ENCODE results near the gene HYDIN. TPM values are rescaled to one million over a fixed set of nuclear protein-coding genes. Genes with fewer than 3 reads are reported as not detected.
"Not testable (repeated sequence)": the region's sequence is repeated elsewhere in the genome, so short reads cannot be mapped to it uniquely, and the experiment has no call there.

The HYDIN gene
- total RNA-seq, 1 experiment from 2014 or later: 0.35 TPM

- intact Hi-C loops (cut with micrococcal nuclease); CTCF ChIA-PET; BruUV-seq (replicated peaks): not testable (repeated sequence)
Measured at GRCh38 chr16:71021961-71022537, 208.5 kb downstream of the HYDIN start.

GRCh38 chr16:71019067-71019682 lies 211.3 kb downstream of the HYDIN start:
- intact Hi-C loops (cut with micrococcal nuclease); CTCF ChIA-PET: not testable (repeated sequence)

More at GRCh38 chr16:71021961-71022537, 208.5 kb downstream of the HYDIN start:
- H3K27ac Mint-ChIP-seq (ENCODE audit: low read depth, unreplicated experiment); H3K4me3 Mint-ChIP-seq (ENCODE audit: unreplicated experiment); POLR2A ChIA-PET; H3K9me3 Mint-ChIP-seq (ENCODE audit: unreplicated experiment); H3K4me1 Mint-ChIP-seq (ENCODE audit: insufficient read depth, unreplicated experiment); DNase-seq (ENCODE audit: unreplicated experiment); H3K36me3 Mint-ChIP-seq (ENCODE audit: insufficient read depth, unreplicated experiment): not testable (repeated sequence)
- peaks cover 25% of the 10 kb centered on the region for H3K27me3 Mint-ChIP-seq (ENCODE audit: insufficient read depth, unreplicated experiment)

GRCh38 chr16:71015419-71015818 lies 215.1 kb downstream of the HYDIN start:
- H3K4me3 Mint-ChIP-seq (ENCODE audit: unreplicated experiment): not testable (repeated sequence)

More at GRCh38 chr16:71019067-71019682, 211.3 kb downstream of the HYDIN start:
- peaks cover 16% of the 10 kb centered on the region for H3K27me3 Mint-ChIP-seq (ENCODE audit: insufficient read depth, unreplicated experiment)
- H3K36me3 Mint-ChIP-seq (ENCODE audit: insufficient read depth, unreplicated experiment); H3K27ac Mint-ChIP-seq (ENCODE audit: low read depth, unreplicated experiment); H3K4me3 Mint-ChIP-seq (ENCODE audit: unreplicated experiment); BruUV-seq (replicated peaks); POLR2A ChIA-PET; H3K4me1 Mint-ChIP-seq (ENCODE audit: insufficient read depth, unreplicated experiment); H3K9me3 Mint-ChIP-seq (ENCODE audit: unreplicated experiment): not testable (repeated sequence)
- DNase-seq (ENCODE audit: unreplicated experiment): peak; percentile 35

GRCh38 chr16:71009440-71010223 lies 220.9 kb downstream of the HYDIN start:
- H3K9me3 Mint-ChIP-seq (ENCODE audit: unreplicated experiment); BruUV-seq (replicated peaks); CTCF ChIA-PET; H3K4me1 Mint-ChIP-seq (ENCODE audit: insufficient read depth, unreplicated experiment); H3K36me3 Mint-ChIP-seq (ENCODE audit: insufficient read depth, unreplicated experiment); H3K4me3 Mint-ChIP-seq (ENCODE audit: unreplicated experiment); DNase-seq (ENCODE audit: unreplicated experiment); POLR2A ChIA-PET; intact Hi-C loops (cut with micrococcal nuclease); H3K27me3 Mint-ChIP-seq (ENCODE audit: insufficient read depth, unreplicated experiment); H3K27ac Mint-ChIP-seq (ENCODE audit: low read depth, unreplicated experiment): not testable (repeated sequence)

More at GRCh38 chr16:71015419-71015818, 215.1 kb downstream of the HYDIN start:
- H3K4me1 Mint-ChIP-seq (ENCODE audit: insufficient read depth, unreplicated experiment); BruUV-seq (replicated peaks); H3K27me3 Mint-ChIP-seq (ENCODE audit: insufficient read depth, unreplicated experiment); CTCF ChIA-PET; intact Hi-C loops (cut with micrococcal nuclease); H3K36me3 Mint-ChIP-seq (ENCODE audit: insufficient read depth, unreplicated experiment); H3K27ac Mint-ChIP-seq (ENCODE audit: low read depth, unreplicated experiment); DNase-seq (ENCODE audit: unreplicated experiment); H3K9me3 Mint-ChIP-seq (ENCODE audit: unreplicated experiment); POLR2A ChIA-PET: not testable (repeated sequence)

- H3K27ac Mint-ChIP-seq (ENCODE audit: low read depth, unreplicated experiment); DNase-seq (ENCODE audit: unreplicated experiment); H3K27me3 Mint-ChIP-seq (ENCODE audit: insufficient read depth, unreplicated experiment); CTCF ChIA-PET; POLR2A ChIA-PET; H3K9me3 Mint-ChIP-seq (ENCODE audit: unreplicated experiment); H3K4me1 Mint-ChIP-seq (ENCODE audit: insufficient read depth, unreplicated experiment); intact Hi-C loops (cut with micrococcal nuclease); H3K36me3 Mint-ChIP-seq (ENCODE audit: insufficient read depth, unreplicated experiment); BruUV-seq (replicated peaks); H3K4me3 Mint-ChIP-seq (ENCODE audit: unreplicated experiment): not testable (repeated sequence)
Measured at GRCh38 chr16:71006516-71006915, 224.0 kb downstream of the HYDIN start.

- intact Hi-C loops (cut with micrococcal nuclease); POLR2A ChIA-PET; BruUV-seq (replicated peaks); H3K9me3 Mint-ChIP-seq (ENCODE audit: unreplicated experiment); H3K27ac Mint-ChIP-seq (ENCODE audit: low read depth, unreplicated experiment); CTCF ChIA-PET; H3K4me1 Mint-ChIP-seq (ENCODE audit: insufficient read depth, unreplicated experiment); H3K36me3 Mint-ChIP-seq (ENCODE audit: insufficient read depth, unreplicated experiment); H3K4me3 Mint-ChIP-seq (ENCODE audit: unreplicated experiment); H3K27me3 Mint-ChIP-seq (ENCODE audit: insufficient read depth, unreplicated experiment): not testable (repeated sequence)
- peak; percentile 19 for DNase-seq (ENCODE audit: unreplicated experiment)
- peak; percentile 10 for TF ChIP-seq CTCF (IDR thresholded peaks at IDR 0.05; ENCODE audit: unreplicated experiment)
Measured at GRCh38 chr16:70999735-71000134, 230.8 kb downstream of the HYDIN start.

- H3K4me3 Mint-ChIP-seq (ENCODE audit: unreplicated experiment); DNase-seq (ENCODE audit: unreplicated experiment); H3K36me3 Mint-ChIP-seq (ENCODE audit: insufficient read depth, unreplicated experiment); CTCF ChIA-PET; H3K27ac Mint-ChIP-seq (ENCODE audit: low read depth, unreplicated experiment); H3K4me1 Mint-ChIP-seq (ENCODE audit: insufficient read depth, unreplicated experiment); POLR2A ChIA-PET; BruUV-seq (replicated peaks); intact Hi-C loops (cut with micrococcal nuclease); H3K27me3 Mint-ChIP-seq (ENCODE audit: insufficient read depth, unreplicated experiment); H3K9me3 Mint-ChIP-seq (ENCODE audit: unreplicated experiment): not testable (repeated sequence)
Measured at GRCh38 chr16:70995799-70996198, 234.7 kb downstream of the HYDIN start.

GRCh38 chr16:70992511-70992910 lies 238.0 kb downstream of the HYDIN start:
- intact Hi-C loops (cut with micrococcal nuclease); BruUV-seq (replicated peaks); H3K27ac Mint-ChIP-seq (ENCODE audit: low read depth, unreplicated experiment); H3K36me3 Mint-ChIP-seq (ENCODE audit: insufficient read depth, unreplicated experiment); POLR2A ChIA-PET; H3K4me1 Mint-ChIP-seq (ENCODE audit: insufficient read depth, unreplicated experiment); H3K4me3 Mint-ChIP-seq (ENCODE audit: unreplicated experiment); CTCF ChIA-PET; H3K27me3 Mint-ChIP-seq (ENCODE audit: insufficient read depth, unreplicated experiment); DNase-seq (ENCODE audit: unreplicated experiment); H3K9me3 Mint-ChIP-seq (ENCODE audit: unreplicated experiment): not testable (repeated sequence)
